Measurements from ENCODE around the gene TMEM132A. TPM values are rescaled to one million over a fixed set of nuclear protein-coding genes. Genes with fewer than 3 reads are reported as not detected.

Gene TMEM132A
- total RNA-seq, 1 donor from 2014 or later: 137 TPM

Other genes with a start within 250 kb of the TMEM132A start
- gene MS4A8, start 224.8 kb upstream of the TMEM132A start, total RNA-seq: not detected in 2 replicates
- not detected in 2 replicates for gene MS4A18, start 199.7 kb upstream of the TMEM132A start, total RNA-seq
- gene MS4A15, start 167.6 kb upstream of the TMEM132A start, total RNA-seq: not detected in 2 replicates
- not detected in 2 replicates for gene MS4A10, start 139.1 kb upstream of the TMEM132A start, total RNA-seq
- gene CCDC86, start 82.3 kb upstream of the TMEM132A start, total RNA-seq: 6.4 and 21.2 TPM in 2 replicates
- gene PTGDR2, start 68.5 kb upstream of the TMEM132A start, total RNA-seq: not detected in 2 replicates
- gene ZP1, start 56.9 kb upstream of the TMEM132A start, total RNA-seq: not detected in 2 replicates
- 32.6 and 49.8 TPM in 2 replicates for gene PRPF19, start 17.9 kb upstream of the TMEM132A start, total RNA-seq
- gene TMEM109, start 10.3 kb upstream of the TMEM132A start, total RNA-seq: 18.6 and 37.7 TPM in 2 replicates
- gene SLC15A3, start 27.7 kb downstream of the TMEM132A start, total RNA-seq: 0.89 and 5.9 TPM in 2 replicates
- gene CD6, start 47.2 kb downstream of the TMEM132A start, total RNA-seq: not detected in 2 replicates
- not detected in 2 replicates for gene CD5, start 178.0 kb downstream of the TMEM132A start, total RNA-seq
- 10.7 and 11.3 TPM in 2 replicates for gene VPS37C, start 237.0 kb downstream of the TMEM132A start, total RNA-seq

Measured in renal cortical epithelial cell (primary cell).